Eye (tissue), 1 donor: Measurements from ENCODE around the gene CCDC88C.
"Not testable (repeated sequence)": the region's sequence is repeated elsewhere in the genome, so short reads cannot be mapped to it uniquely, and the experiment has no call there.

Source experiments
- DNase-seq: peaks from one replicate; pipeline ENCODE4 v3.0.0-alpha.2; 2015

The CCDC88C gene

GRCh38 chr14:91417120-91417982, at the start of gene CCDC88C:
Gene CCDC88C (minus strand): TSS chr14:91417820. CDS start chr14:91417690, 130 bp downstream.
- DNase-seq = peak; percentile 78

GRCh38 chr14:91466192-91466591, 48.6 kb upstream of the CCDC88C start:
- peak; percentile 47 for DNase-seq

- DNase-seq = peak; percentile 52
Measured at GRCh38 chr14:91464615-91465205, 47.1 kb upstream of the CCDC88C start.

- DNase-seq = no peak
Measured at GRCh38 chr14:91458612-91459011, 41.0 kb upstream of the CCDC88C start.

- DNase-seq = no peak
Measured at GRCh38 chr14:91456283-91456682, 38.7 kb upstream of the CCDC88C start.

GRCh38 chr14:91454580-91454979, 37.0 kb upstream of the CCDC88C start:
- DNase-seq = no peak

- no peak for DNase-seq
Measured at GRCh38 chr14:91454155-91454554, 36.5 kb upstream of the CCDC88C start.

- no peak for DNase-seq
Measured at GRCh38 chr14:91453744-91454143, 36.1 kb upstream of the CCDC88C start.

- no peak for DNase-seq
Measured at GRCh38 chr14:91444335-91445020, 26.9 kb upstream of the CCDC88C start.

- no peak for DNase-seq
Measured at GRCh38 chr14:91439345-91439744, 21.7 kb upstream of the CCDC88C start.

GRCh38 chr14:91438845-91439244, 21.2 kb upstream of the CCDC88C start:
- no peak for DNase-seq

GRCh38 chr14:91436266-91436665, 18.6 kb upstream of the CCDC88C start:
- DNase-seq = not testable (repeated sequence)

- no peak for DNase-seq
Measured at GRCh38 chr14:91429385-91429784, 11.8 kb upstream of the CCDC88C start.

- not testable (repeated sequence) for DNase-seq
Measured at GRCh38 chr14:91428931-91429330, 11.3 kb upstream of the CCDC88C start.

GRCh38 chr14:91425531-91425944, 7.9 kb upstream of the CCDC88C start:
- DNase-seq = not testable (repeated sequence)

- DNase-seq = no peak
Measured at GRCh38 chr14:91424813-91425530, 7.4 kb upstream of the CCDC88C start.

GRCh38 chr14:91420686-91421085, 3.1 kb upstream of the CCDC88C start:
- peak; percentile 23 for DNase-seq

GRCh38 chr14:91419451-91419850, 1.8 kb upstream of the CCDC88C start:
- DNase-seq = no peak

GRCh38 chr14:91419044-91419397, 1.4 kb upstream of the CCDC88C start:
- no peak for DNase-seq

- DNase-seq = peak; percentile 87
Measured at GRCh38 chr14:91418387-91419043, 895 bp upstream of the CCDC88C start.

- DNase-seq = peak; percentile 77
Measured at GRCh38 chr14:91417983-91418386, 365 bp upstream of the CCDC88C start.

GRCh38 chr14:91416744-91417119, 888 bp downstream of the CCDC88C start:
- no peak for DNase-seq
